IPS-20b (cell line): ENCODE data around the gene DOC2A.
A peak's percentile ranks its signal among the peaks of the same experiment; 100 is the strongest.

Source experiments
- H3K27ac ChIP-seq: one replicate; pipeline ENCODE4 v1.5.1; 2013; ENCODE audit warnings: low read length
- H3K27me3 ChIP-seq: 2 replicates; pipeline ENCODE4 v1.6.1; 2013; ENCODE audit warnings: mild to moderate bottlenecking, low read length, inconsistent platforms; ENCODE audit not compliant: insufficient read depth
- H3K36me3 ChIP-seq: 2 replicates; pipeline ENCODE4 v1.6.1; 2013; ENCODE audit warnings: low read depth, mild to moderate bottlenecking, inconsistent platforms, low read length, moderate library complexity; ENCODE audit not compliant: insufficient read depth
- H3K4me1 ChIP-seq: 2 replicates; pipeline ENCODE4 v1.6.1; 2013; ENCODE audit warnings: mild to moderate bottlenecking, control low read depth, inconsistent platforms, low read length, moderate library complexity; ENCODE audit not compliant: insufficient read depth
- H3K4me3 ChIP-seq: 2 replicates; pipeline ENCODE4 v1.5.1; 2013; ENCODE audit warnings: mild to moderate bottlenecking, low read length, inconsistent platforms
- H3K9ac ChIP-seq: 2 replicates; pipeline ENCODE4 v1.6.1; 2013; ENCODE audit warnings: low read depth, mild to moderate bottlenecking, inconsistent platforms, low read length, moderate library complexity
- H3K9me3 ChIP-seq: 2 replicates; pipeline ENCODE4 v1.6.1; 2013; ENCODE audit warnings: mild to moderate bottlenecking, low read depth, low read length, inconsistent platforms; ENCODE audit not compliant: insufficient read depth

Gene DOC2A

GRCh38 chr16:30011714-30012504 is 1.1 kb upstream of the DOC2A start:
- Histone ChIP-seq H3K9ac (no peak overlapping the region), H3K27me3 (peaks cover 37% of the 10 kb centered on the region), H3K4me3 (peak overlapping the region; percentile 73), H3K4me1 (no peaks in the 10 kb centered on the region; the same call in 1 of the 2 replicates), H3K36me3 (no peaks in the 10 kb centered on the region), H3K27ac (no peak overlapping the region), H3K9me3 (no peaks in the 10 kb centered on the region)

GRCh38 chr16:30009990-30010843 is 610 bp downstream of the DOC2A start:
- no peak overlapping the region for H3K27ac ChIP-seq
- H3K9ac ChIP-seq: no peak overlapping the region
- no peaks in the 10 kb centered on the region for H3K9me3 ChIP-seq
- peak overlapping the region; percentile 73 for H3K4me3 ChIP-seq
- peaks cover 37% of the 10 kb centered on the region for H3K27me3 ChIP-seq
- no peaks in the 10 kb centered on the region; the same call in 1 of the 2 replicates for H3K4me1 ChIP-seq
- no peaks in the 10 kb centered on the region for H3K36me3 ChIP-seq

- no peaks in the 10 kb centered on the region for H3K9me3 ChIP-seq
- H3K27me3 ChIP-seq: peaks cover 37% of the 10 kb centered on the region
- H3K27ac ChIP-seq: no peak overlapping the region
- no peak overlapping the region for H3K9ac ChIP-seq
- H3K36me3 ChIP-seq: no peaks in the 10 kb centered on the region
- no peak overlapping the region for H3K4me3 ChIP-seq
- no peaks in the 10 kb centered on the region; the same call in 1 of the 2 replicates for H3K4me1 ChIP-seq
Measured at GRCh38 chr16:30009085-30009862, 1.6 kb downstream of the DOC2A start.

- no peak overlapping the region for H3K4me3 ChIP-seq
- H3K27me3 ChIP-seq: peaks cover 33% of the 10 kb centered on the region
- H3K36me3 ChIP-seq: no peaks in the 10 kb centered on the region; the same call in 1 of the 2 replicates
- H3K9ac ChIP-seq: no peak overlapping the region
- no peaks in the 10 kb centered on the region for H3K9me3 ChIP-seq
- H3K27ac ChIP-seq: no peak overlapping the region
- H3K4me1 ChIP-seq: no peaks in the 10 kb centered on the region; the same call in 1 of the 2 replicates
Measured at GRCh38 chr16:30007378-30007895, 3.4 kb downstream of the DOC2A start.

- Histone ChIP-seq H3K27ac (no peak overlapping the region), H3K9ac (no peak overlapping the region), H3K36me3 (no peaks in the 10 kb centered on the region; the same call in 1 of the 2 replicates), H3K4me1 (no peaks in the 10 kb centered on the region; the same call in 1 of the 2 replicates), H3K27me3 (peaks cover 27% of the 10 kb centered on the region), H3K4me3 (no peak overlapping the region), H3K9me3 (no peaks in the 10 kb centered on the region)
Measured at GRCh38 chr16:30006659-30007377, 4.0 kb downstream of the DOC2A start.

- Histone ChIP-seq H3K27ac (no peak overlapping the region), H3K36me3 (no peaks in the 10 kb centered on the region; the same call in 1 of the 2 replicates)
Measured at GRCh38 chr16:30006095-30006473, 4.7 kb downstream of the DOC2A start.

GRCh38 chr16:30005341-30006094 is 5.3 kb downstream of the DOC2A start:
- Histone ChIP-seq H3K36me3 (no peaks in the 10 kb centered on the region; the same call in 1 of the 2 replicates), H3K4me3 (no peak overlapping the region), H3K4me1 (peaks cover 2% of the 10 kb centered on the region; the same call in 1 of the 2 replicates), H3K9me3 (no peaks in the 10 kb centered on the region), H3K9ac (no peak overlapping the region), H3K27ac (no peak overlapping the region), H3K27me3 (peaks cover 19% of the 10 kb centered on the region)

More at GRCh38 chr16:30006095-30006473, 4.7 kb downstream of the DOC2A start:
- Histone ChIP-seq H3K27me3 (peaks cover 22% of the 10 kb centered on the region), H3K9ac (no peak overlapping the region), H3K4me3 (no peak overlapping the region), H3K9me3 (no peaks in the 10 kb centered on the region), H3K4me1 (peaks cover 2% of the 10 kb centered on the region; the same call in 1 of the 2 replicates)

- peaks cover 2% of the 10 kb centered on the region; the same call in 1 of the 2 replicates for H3K4me1 ChIP-seq
- H3K4me3 ChIP-seq: no peak overlapping the region
- H3K27ac ChIP-seq: no peak overlapping the region
- H3K9ac ChIP-seq: no peak overlapping the region
- no peaks in the 10 kb centered on the region for H3K9me3 ChIP-seq
- peaks cover 12% of the 10 kb centered on the region for H3K27me3 ChIP-seq
- no peaks in the 10 kb centered on the region; the same call in 1 of the 2 replicates for H3K36me3 ChIP-seq
Measured at GRCh38 chr16:30004811-30005242, 6.0 kb downstream of the DOC2A start.

- Histone ChIP-seq H3K27ac (no peak overlapping the region), H3K4me1 (peaks cover 2% of the 10 kb centered on the region; the same call in 1 of the 2 replicates), H3K27me3 (peaks cover 8% of the 10 kb centered on the region), H3K36me3 (no peaks in the 10 kb centered on the region; the same call in 1 of the 2 replicates), H3K9ac (no peak overlapping the region), H3K4me3 (no peak overlapping the region), H3K9me3 (no peaks in the 10 kb centered on the region)
Measured at GRCh38 chr16:30004424-30004776, 6.4 kb downstream of the DOC2A start.
